OCI-LY7 (cell line): ENCODE measurements around the gene KLHL17. TPM values are rescaled to one million over a fixed set of nuclear protein-coding genes. Genes with fewer than 3 reads are reported as not detected.

Experiments
- BruUV-seq: library from RNA; stranded (reverse); fragments of 400-500 nt; replicated peaks from 2 replicates; lab custom pipeline; 2021; lab: Mats Ljungman, UMichigan
- CTCF ChIA-PET: fragments of 300-600 bp; sonication (Branson Sonifier 250); formaldehyde crosslinking; loops from one replicate; lab custom pipeline; 2022; ENCODE audit warnings: antibody characterized with exemption; ENCODE audit not compliant: unreplicated experiment; lab: Charles Lee
- POLR2A ChIA-PET: fragments of 300-600 bp; sonication (Branson Sonifier 250); formaldehyde crosslinking; loops from one replicate; lab custom pipeline; 2022; ENCODE audit warnings: antibody characterized with exemption; lab: Charles Lee
- DNase-seq: peaks from one replicate; pipeline ENCODE4 v3.0.0-alpha.2; 2015; ENCODE audit warnings: low spot score
- H2AFZ ChIP-seq: fragments of 200-600 bp; sonication (generic), shearing (Covaris generic); 2 replicates; pipeline ENCODE4 v1.6.1; 2014; ENCODE audit warnings: mild to moderate bottlenecking, antibody characterized with exemption, low read length, moderate library complexity
- H3K27ac ChIP-seq: fragments of 200-600 bp; sonication (generic); 2 replicates; pipeline ENCODE4 v1.5.1; 2014; ENCODE audit warnings: mixed run types, low read depth, mild to moderate bottlenecking, moderate library complexity, low read length, inconsistent platforms; ENCODE audit not compliant: poor library complexity, severe bottlenecking
- H3K36me3 ChIP-seq: fragments of 200-600 bp; sonication (generic); 2 replicates; pipeline ENCODE4 v1.6.1; 2014; ENCODE audit warnings: mild to moderate bottlenecking, antibody characterized with exemption, low read length, moderate library complexity, mixed read lengths; ENCODE audit not compliant: insufficient read depth
- H3K4me1 ChIP-seq: fragments of 200-600 bp; sonication (generic); 2 replicates; pipeline ENCODE4 v1.5.1; 2014; ENCODE audit warnings: mild to moderate bottlenecking, low read length; ENCODE audit not compliant: insufficient read depth, poor library complexity, severe bottlenecking
- H3K4me2 ChIP-seq: fragments of 200-600 bp; sonication (generic); 2 replicates; pipeline ENCODE4 v1.6.1; 2014; ENCODE audit warnings: mild to moderate bottlenecking, low read length
- H3K4me3 ChIP-seq: fragments of 200-600 bp; sonication (generic); 2 replicates; pipeline ENCODE4 v1.5.1; 2014; ENCODE audit warnings: mild to moderate bottlenecking, low read depth, low read length; ENCODE audit not compliant: poor library complexity, severe bottlenecking
- H3K79me2 ChIP-seq: fragments of 200-600 bp; sonication (generic); 2 replicates; pipeline ENCODE4 v1.6.1; 2016; ENCODE audit warnings: low read depth, mild to moderate bottlenecking, low read length, moderate library complexity, mixed read lengths; ENCODE audit not compliant: insufficient read depth
- H3K9me2 ChIP-seq: fragments of 200-600 bp; sonication (generic); 2 replicates; pipeline ENCODE4 v1.6.1; 2016; ENCODE audit warnings: mild to moderate bottlenecking, low read length, mixed read lengths; ENCODE audit not compliant: insufficient read depth
- H3K9me3 ChIP-seq: fragments of 200-600 bp; sonication (generic); 2 replicates; pipeline ENCODE4 v1.6.1; 2014; ENCODE audit warnings: mild to moderate bottlenecking, mixed run types, low read length, mixed read lengths
- H4K20me1 ChIP-seq: fragments of 200-600 bp; sonication (generic); 2 replicates; pipeline ENCODE4 v1.6.1; 2014; ENCODE audit warnings: mild to moderate bottlenecking, antibody characterized with exemption, low read length, moderate library complexity, mixed read lengths; ENCODE audit not compliant: insufficient read depth
- EZH2phosphoT487 ChIP-seq: fragments of 200-600 bp; sonication (generic); IDR thresholded peaks from 2 replicates; pipeline ENCODE4 v1.6.1; 2018; ENCODE audit warnings: low read depth, borderline replicate concordance, mild to moderate bottlenecking, mixed run types, antibody characterized with exemption, low read length, moderate library complexity, mixed read lengths
- intact Hi-C: fragments of 100-400 bp; cut with micrococcal nuclease; formaldehyde crosslinking; loops from one replicate; pipeline ENCODE4 v1.10.0; 2022; ENCODE audit not compliant: unreplicated experiment
- total RNA-seq, 2 experiments: library from RNA; depleted of rRNA in 1 of 2; stranded (reverse); fragments of >200 nt in 1 of 2; shearing (Covaris generic) in 1 of 2; gene quantifications; 2 replicates each; pipeline ENCODE4 v1.2.3, GENCODE V29; 2014 to 2022
- TF ChIP-seq, protein P1 (sequence below): fragments of 200-600 bp; sonication (generic); conservative IDR thresholded peaks from 2 replicates; pipeline ENCODE4 v1.5.1; 2014; ENCODE audit warnings: mild to moderate bottlenecking, antibody characterized with exemption, low read length, moderate library complexity, mixed read lengths

The KLHL17 gene
- total RNA-seq, 2 experiments from 2014 or later = 21.7 to 23.3 TPM

DNA sequence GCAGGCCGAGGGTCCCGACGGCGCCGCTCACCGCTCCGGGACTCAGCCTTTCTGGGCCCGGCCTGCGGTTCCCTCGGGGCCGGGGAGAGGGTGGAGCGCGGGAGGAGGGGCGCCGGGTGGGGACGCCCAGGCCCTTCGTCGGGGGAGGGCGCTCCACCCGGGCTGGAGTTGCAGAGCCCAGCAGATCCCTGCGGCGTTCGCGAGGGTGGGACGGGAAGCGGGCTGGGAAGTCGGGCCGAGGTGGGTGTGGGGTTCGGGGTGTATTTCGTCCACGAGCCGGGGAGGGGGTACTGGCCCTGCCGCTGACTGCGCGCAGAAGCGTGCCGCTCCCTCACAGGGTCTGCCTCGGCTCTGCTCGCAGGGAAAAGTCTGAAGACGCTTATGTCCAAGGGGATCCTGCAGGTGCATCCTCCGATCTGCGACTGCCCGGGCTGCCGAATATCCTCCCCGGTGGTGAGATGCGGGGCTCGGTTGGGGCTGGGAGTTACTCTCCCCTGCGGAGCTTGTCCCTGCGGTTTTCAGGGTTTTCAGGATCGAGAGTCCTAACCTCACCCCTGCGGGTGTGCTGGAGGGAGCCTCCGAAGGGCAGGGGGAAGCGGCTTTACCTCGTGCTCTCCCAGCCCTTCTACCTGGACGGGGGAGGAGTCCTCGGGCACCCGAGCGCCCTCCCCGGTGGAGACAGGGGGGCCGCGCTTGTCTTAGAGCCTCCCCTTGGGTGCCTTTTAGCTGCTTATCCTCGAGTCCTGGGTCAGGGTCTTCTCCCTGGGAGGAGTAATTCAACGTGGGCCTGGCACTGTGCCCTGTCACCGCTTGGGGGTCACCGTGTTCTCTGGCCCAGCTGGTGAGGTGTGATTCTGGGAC lies 34.6 kb upstream of the KLHL17 start:
- Histone ChIP-seq H3K4me1 (peaks cover 22% of the 10 kb centered on the region), H3K9me2 (no peaks in the 10 kb centered on the region), H3K9me3 (no peaks in the 10 kb centered on the region), H2AFZ (no peak overlapping the region), H3K4me2 (no peak overlapping the region), H3K4me3 (no peak overlapping the region), H3K36me3 (no peaks in the 10 kb centered on the region), H4K20me1 (no peaks in the 10 kb centered on the region), H3K79me2 (no peaks in the 10 kb centered on the region), H3K27ac (no peak overlapping the region)
- BruUV-seq = no TSS peak
- intact Hi-C loops = no loop called here
- POLR2A ChIA-PET = no interaction called here
- TF ChIP-seq, protein P1, sequence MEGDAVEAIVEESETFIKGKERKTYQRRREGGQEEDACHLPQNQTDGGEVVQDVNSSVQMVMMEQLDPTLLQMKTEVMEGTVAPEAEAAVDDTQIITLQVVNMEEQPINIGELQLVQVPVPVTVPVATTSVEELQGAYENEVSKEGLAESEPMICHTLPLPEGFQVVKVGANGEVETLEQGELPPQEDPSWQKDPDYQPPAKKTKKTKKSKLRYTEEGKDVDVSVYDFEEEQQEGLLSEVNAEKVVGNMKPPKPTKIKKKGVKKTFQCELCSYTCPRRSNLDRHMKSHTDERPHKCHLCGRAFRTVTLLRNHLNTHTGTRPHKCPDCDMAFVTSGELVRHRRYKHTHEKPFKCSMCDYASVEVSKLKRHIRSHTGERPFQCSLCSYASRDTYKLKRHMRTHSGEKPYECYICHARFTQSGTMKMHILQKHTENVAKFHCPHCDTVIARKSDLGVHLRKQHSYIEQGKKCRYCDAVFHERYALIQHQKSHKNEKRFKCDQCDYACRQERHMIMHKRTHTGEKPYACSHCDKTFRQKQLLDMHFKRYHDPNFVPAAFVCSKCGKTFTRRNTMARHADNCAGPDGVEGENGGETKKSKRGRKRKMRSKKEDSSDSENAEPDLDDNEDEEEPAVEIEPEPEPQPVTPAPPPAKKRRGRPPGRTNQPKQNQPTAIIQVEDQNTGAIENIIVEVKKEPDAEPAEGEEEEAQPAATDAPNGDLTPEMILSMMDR = no peak
- no peak for TF ChIP-seq EZH2phosphoT487
- CTCF ChIA-PET = no interaction called here
- DNase-seq = no peak

DNA sequence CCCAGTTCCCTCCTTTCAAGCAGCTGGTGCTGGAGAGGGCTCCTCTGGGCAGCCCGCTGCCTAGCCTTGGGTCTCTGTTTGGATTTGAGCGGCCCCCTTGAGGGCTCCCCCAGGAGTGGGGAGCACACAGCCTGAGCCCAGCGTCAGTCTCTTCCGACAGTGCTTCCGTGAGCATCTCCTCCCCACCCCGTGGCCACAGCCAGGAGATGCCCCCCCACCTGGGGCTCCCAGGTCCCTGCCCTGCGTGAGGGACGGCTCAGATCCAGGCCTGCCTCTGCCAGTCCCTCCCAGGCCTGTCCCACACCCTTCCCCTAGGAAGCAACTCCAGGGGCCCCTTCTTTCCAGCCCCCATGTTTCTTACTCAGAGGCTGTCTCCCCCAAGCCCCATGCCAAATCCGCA lies 33.1 kb upstream of the KLHL17 start:
- POLR2A ChIA-PET = no interaction called here
- TF ChIP-seq EZH2phosphoT487 = no peak
- TF ChIP-seq, protein P1 = no peak

DNA sequence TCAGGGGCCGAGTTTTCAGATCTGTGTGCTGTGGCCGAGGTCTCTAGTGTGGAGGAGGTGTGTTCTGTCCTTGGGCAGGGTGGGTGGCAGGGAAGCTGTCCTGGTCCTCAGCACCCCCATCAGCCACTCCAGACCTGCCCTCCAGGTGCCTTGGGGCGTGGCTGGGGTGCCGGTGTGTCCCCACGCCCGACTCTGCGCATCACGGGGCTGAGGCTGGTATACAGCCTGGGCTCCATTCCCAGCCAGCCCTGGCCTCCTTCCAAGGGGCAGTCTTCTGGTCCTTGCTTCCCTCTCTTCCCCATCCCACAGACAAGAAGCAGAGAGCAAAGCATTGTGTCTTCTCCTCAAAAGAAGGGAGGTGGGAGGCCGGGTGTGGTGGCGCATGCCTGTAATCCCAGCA lies 32.6 kb upstream of the KLHL17 start:
- H3K4me3 ChIP-seq = no peak overlapping the region
- intact Hi-C loops = no loop called here
- DNase-seq = no peak
- no peaks in the 10 kb centered on the region for H3K9me3 ChIP-seq
- no peaks in the 10 kb centered on the region for H4K20me1 ChIP-seq
- no peak overlapping the region for H2AFZ ChIP-seq
- CTCF ChIA-PET = no interaction called here
- no peaks in the 10 kb centered on the region for H3K36me3 ChIP-seq
- peaks cover 12% of the 10 kb centered on the region for H3K4me1 ChIP-seq
- TF ChIP-seq EZH2phosphoT487 = no peak
- TF ChIP-seq, protein P1 = no peak
- no peaks in the 10 kb centered on the region for H3K9me2 ChIP-seq
- no TSS peak for BruUV-seq
- no peak overlapping the region for H3K27ac ChIP-seq
- POLR2A ChIA-PET = no interaction called here
- no peaks in the 10 kb centered on the region for H3K79me2 ChIP-seq
- H3K4me2 ChIP-seq = no peak overlapping the region

More for the DNA sequence above, 33.1 kb upstream of the KLHL17 start:
- DNase-seq = no peak
- no peaks in the 10 kb centered on the region for H3K36me3 ChIP-seq
- intact Hi-C loops = no loop called here
- H2AFZ ChIP-seq = no peak overlapping the region
- no peaks in the 10 kb centered on the region for H3K9me3 ChIP-seq
- H3K9me2 ChIP-seq = no peaks in the 10 kb centered on the region
- H4K20me1 ChIP-seq = no peaks in the 10 kb centered on the region
- no peak overlapping the region for H3K27ac ChIP-seq
- CTCF ChIA-PET = no interaction called here
- H3K4me2 ChIP-seq = no peak overlapping the region
- no peak overlapping the region for H3K4me3 ChIP-seq
- no peaks in the 10 kb centered on the region for H3K79me2 ChIP-seq
- no TSS peak for BruUV-seq
- peaks cover 12% of the 10 kb centered on the region for H3K4me1 ChIP-seq
